Activated CD4-positive, alpha-beta T cell treated with anti-CD3 and anti-CD28 coated beads, Interleukin-2, amount 10 ng/mL, durations not matched to agents 7 days and 5 days (primary cell): ENCODE data around the gene MUC20. TPM values are rescaled to one million over a fixed set of nuclear protein-coding genes. Genes with fewer than 3 reads are reported as not detected.
A peak's percentile ranks its signal among the peaks of the same experiment; 100 is the strongest.
"Not testable (repeated sequence)": the region's sequence is repeated elsewhere in the genome, so short reads cannot be mapped to it uniquely, and the experiment has no call there.

Experiments
- CTCF ChIA-PET: fragments of 350-600 bp; sonication (Branson Sonifier 250); formaldehyde crosslinking; loops from one replicate; lab custom pipeline; 2021; ENCODE audit warnings: antibody characterized with exemption; lab: Charles Lee
- POLR2A ChIA-PET: fragments of 350-600 bp; sonication (Branson Sonifier 250); formaldehyde crosslinking; loops from one replicate; lab custom pipeline; 2021; ENCODE audit warnings: antibody characterized with exemption; lab: Charles Lee
- DNase-seq: peaks from one replicate; pipeline ENCODE4 v3.0.0-alpha.2; 2020
- H3K27ac Mint-ChIP-seq: one replicate; pipeline ENCODE4 v1.8.0; 2021; ENCODE audit warnings: mild to moderate bottlenecking, moderate library complexity, mixed read lengths
- H3K27me3 Mint-ChIP-seq: one replicate; pipeline ENCODE4 v1.8.0; 2021; ENCODE audit warnings: mixed read lengths
- H3K36me3 Mint-ChIP-seq: one replicate; pipeline ENCODE4 v1.8.0; 2021; ENCODE audit warnings: low read depth, mixed read lengths
- H3K4me1 Mint-ChIP-seq: one replicate; pipeline ENCODE4 v1.8.0; 2021; ENCODE audit warnings: mixed read lengths
- H3K4me3 Mint-ChIP-seq: one replicate; pipeline ENCODE4 v1.8.0; 2021; ENCODE audit warnings: mild to moderate bottlenecking, moderate library complexity, mixed read lengths
- H3K9me3 Mint-ChIP-seq: one replicate; pipeline ENCODE4 v1.8.0; 2021; ENCODE audit warnings: mixed read lengths
- microRNA-seq: library from miRNA; unstranded; fragments of <30 nt; microRNA quantifications from one replicate; pipeline ENCODE4 v1.2.0, GENCODE V29; 2021; ENCODE audit warnings: borderline microRNAs expressed, borderline replicate concordance
- total RNA-seq, 2 experiments: library from RNA; stranded (reverse); gene quantifications; one replicate each; pipeline ENCODE4 v1.2.3, GENCODE V29; 2021

MUC20 gene
- total RNA-seq, 2 experiments from 2014 or later, result 1.2 to 1.4 TPM

- POLR2A ChIA-PET, result no interaction called here
- no peaks in the 10 kb centered on the region for H3K4me1 Mint-ChIP-seq
- H3K36me3 Mint-ChIP-seq, result no peaks in the 10 kb centered on the region
- H3K9me3 Mint-ChIP-seq, result peaks cover 8% of the 10 kb centered on the region
- H3K4me3 Mint-ChIP-seq, result no peak overlapping the region
- H3K27ac Mint-ChIP-seq, result no peak overlapping the region
- CTCF ChIA-PET, result no interaction called here
- H3K27me3 Mint-ChIP-seq, result no peaks in the 10 kb centered on the region
- DNase-seq, result no peak
These were observed 49.5 kb downstream of the MUC20 start for GRCh38 chr3:195770081-195770840.

GRCh38 chr3:195770841-195771645 lies 50.3 kb downstream of the MUC20 start:
- DNase-seq, result not testable (repeated sequence)

GRCh38 chr3:195771646-195772300 lies 51.0 kb downstream of the MUC20 start:
- Mint-ChIP-seq H3K27me3 (no peaks in the 10 kb centered on the region), H3K9me3 (peaks cover 8% of the 10 kb centered on the region), H3K4me1 (no peaks in the 10 kb centered on the region), H3K36me3 (no peaks in the 10 kb centered on the region), H3K4me3 (no peak overlapping the region), H3K27ac (no peak overlapping the region)
- ChIA-PET CTCF (no interaction called here), POLR2A (no interaction called here)
- peak; percentile 7 for DNase-seq

More at GRCh38 chr3:195770841-195771645, 50.3 kb downstream of the MUC20 start:
- H3K4me3 Mint-ChIP-seq, H3K36me3 Mint-ChIP-seq, H3K27me3 Mint-ChIP-seq, CTCF ChIA-PET, H3K9me3 Mint-ChIP-seq, POLR2A ChIA-PET, H3K4me1 Mint-ChIP-seq: not testable (repeated sequence)
- peak overlapping the region; percentile 46 for H3K27ac Mint-ChIP-seq

GRCh38 chr3:195773956-195774537 lies 53.3 kb downstream of the MUC20 start:
- POLR2A ChIA-PET, result no interaction called here
- Mint-ChIP-seq H3K36me3 (peaks cover 8% of the 10 kb centered on the region), H3K4me1 (peaks cover 10% of the 10 kb centered on the region), H3K9me3 (peaks cover 15% of the 10 kb centered on the region), H3K27me3 (no peaks in the 10 kb centered on the region), H3K27ac (no peak overlapping the region), H3K4me3 (no peak overlapping the region)
- CTCF ChIA-PET, result no interaction called here
- DNase-seq, result peak; percentile 0

GRCh38 chr3:195774917-195775316 lies 54.1 kb downstream of the MUC20 start:
- H3K36me3 Mint-ChIP-seq, result peaks cover 11% of the 10 kb centered on the region
- H3K27me3 Mint-ChIP-seq, result no peaks in the 10 kb centered on the region
- DNase-seq, result no peak
- peaks cover 18% of the 10 kb centered on the region for H3K9me3 Mint-ChIP-seq
- POLR2A ChIA-PET, result no interaction called here
- H3K4me1 Mint-ChIP-seq, result peaks cover 13% of the 10 kb centered on the region
- CTCF ChIA-PET, result no interaction called here
- no peak overlapping the region for H3K4me3 Mint-ChIP-seq
- no peak overlapping the region for H3K27ac Mint-ChIP-seq

GRCh38 chr3:195777975-195778374 lies 57.2 kb downstream of the MUC20 start:
- peaks cover 26% of the 10 kb centered on the region for H3K36me3 Mint-ChIP-seq
- peaks cover 26% of the 10 kb centered on the region for H3K4me1 Mint-ChIP-seq
- H3K27ac Mint-ChIP-seq, result peak overlapping the region; percentile 80
- ChIA-PET POLR2A (no interaction called here), CTCF (interaction anchor here (1.0 kb wide), 1 partner anchor 13 kb away, joined by 3 read pairs; no protein-coding TSS in a partner anchor)
- no peak for DNase-seq
- peaks cover 27% of the 10 kb centered on the region for H3K9me3 Mint-ChIP-seq
- H3K27me3 Mint-ChIP-seq, result no peaks in the 10 kb centered on the region
- H3K4me3 Mint-ChIP-seq, result no peak overlapping the region

- DNase-seq, H3K27me3 Mint-ChIP-seq, CTCF ChIA-PET, POLR2A ChIA-PET, H3K4me3 Mint-ChIP-seq: not testable (repeated sequence)
- Mint-ChIP-seq H3K27ac (peak overlapping the region; percentile 89), H3K36me3 (peaks cover 49% of the 10 kb centered on the region), H3K9me3 (peaks cover 53% of the 10 kb centered on the region), H3K4me1 (peaks cover 51% of the 10 kb centered on the region)
These were observed 60.5 kb downstream of the MUC20 start for GRCh38 chr3:195781236-195781635.

Small RNA genes lying within 50 kb of the gene (microRNA-seq; reads per million reads assigned to microRNA genes)
- gene MIR570, result not detected

Other genes starting within 250 kb of the MUC20 start
- 10 to 100 TPM; 85.9 to 94.3 TPM for gene PPP1R2, start 177.7 kb upstream of the MUC20 start, total RNA-seq
- not detected for gene APOD, start 137.0 kb upstream of the MUC20 start, total RNA-seq
- gene MUC4, start 91.0 kb downstream of the MUC20 start, total RNA-seq, result under 1 TPM; under 0.01 to 0.15 TPM
- 100 to 1,000 TPM; 121 to 136 TPM for gene TNK2, start 187.6 kb downstream of the MUC20 start, total RNA-seq